CD14-positive monocyte (primary cell): ENCODE data around the gene AGFG2. TPM values are rescaled to one million over a fixed set of nuclear protein-coding genes. Genes with fewer than 3 reads are reported as not detected.

ENCODE experiments used
- DNase-seq, 3 donors: peaks; one replicate each; pipeline ENCODE4 v3.0.0-alpha.2; 2011 to 2022
- H2AFZ ChIP-seq: 2 replicates; pipeline ENCODE4 v1.6.0; 2012; ENCODE audit warnings: mild to moderate bottlenecking, low read depth, low read length, inconsistent platforms; ENCODE audit not compliant: insufficient read depth, poor library complexity, severe bottlenecking
- H3K27ac ChIP-seq, 2 donors: 1 replicate in 1 of 2; 2 replicates in 1 of 2; pipeline ENCODE4 v1.5.1; 2012 to 2013; ENCODE audit warnings: low read length in 2 of 2, control low read depth in 1 of 2, inconsistent platforms in 1 of 2, low read depth in 1 of 2, mild to moderate bottlenecking in 1 of 2
- H3K27me3 ChIP-seq, 2 donors: one replicate each; pipeline versions ENCODE4 v1.6.0 to v1.6.1; 2011 to 2013; ENCODE audit warnings: low read length in 2 of 2; ENCODE audit not compliant: control insufficient read depth in 2 of 2, insufficient read depth in 2 of 2
- H3K36me3 ChIP-seq, 2 donors: replicated peaks in 1 of 2; 1 replicate in 1 of 2; 2 replicates in 1 of 2; pipeline versions ENCODE4 v1.5.1 to v1.6.1; 2012 to 2013; ENCODE audit warnings: low read length in 2 of 2, control low read depth in 1 of 2, inconsistent platforms in 1 of 2, mild to moderate bottlenecking in 1 of 2; ENCODE audit not compliant: insufficient read depth in 2 of 2, control insufficient read depth in 1 of 2
- H3K4me1 ChIP-seq, 2 donors: 1 replicate in 1 of 2; 2 replicates in 1 of 2; pipeline versions ENCODE4 v1.5.1 to v1.6.1; 2012 to 2013; ENCODE audit warnings: low read length in 2 of 2, control low read depth in 1 of 2, inconsistent platforms in 1 of 2, mild to moderate bottlenecking in 1 of 2, moderate library complexity in 1 of 2; ENCODE audit not compliant: insufficient read depth in 2 of 2, control insufficient read depth in 1 of 2
- H3K4me2 ChIP-seq: replicated peaks from 2 replicates; pipeline ENCODE3; 2012; ENCODE audit warnings: low read length, moderate library complexity, mild to moderate bottlenecking; ENCODE audit not compliant: poor library complexity, severe bottlenecking; ENCODE audit errors: extremely low read depth
- H3K4me3 ChIP-seq, 3 experiments: fragments of 200-600 bp in 1 of 3; sonication (generic) in 1 of 3; replicated peaks in 1 of 3; 1 replicate in 2 of 3; 2 replicates in 1 of 3; pipeline ENCODE4 v1.5.1; 2011 to 2013; ENCODE audit warnings: low read length in 3 of 3, mild to moderate bottlenecking in 3 of 3, control low read depth in 2 of 3, low read depth in 2 of 3, inconsistent platforms in 1 of 3, moderate library complexity in 1 of 3
- H3K79me2 ChIP-seq: 2 replicates; pipeline ENCODE4 v1.6.0; 2012; ENCODE audit warnings: mild to moderate bottlenecking, control low read depth, inconsistent platforms, low read length, moderate library complexity; ENCODE audit not compliant: insufficient read depth
- H3K9ac ChIP-seq: 2 replicates; pipeline ENCODE4 v1.6.0; 2017; ENCODE audit warnings: low read length, mild to moderate bottlenecking; ENCODE audit not compliant: insufficient read depth, poor library complexity, severe bottlenecking
- H3K9me3 ChIP-seq, 2 donors: replicated peaks in 1 of 2; 1 replicate in 1 of 2; 2 replicates in 1 of 2; pipeline versions ENCODE4 v1.5.1 to v1.6.1; 2012 to 2013; ENCODE audit warnings: low read length in 2 of 2, control low read depth in 1 of 2; ENCODE audit not compliant: control insufficient read depth in 1 of 2, insufficient read depth in 1 of 2
- H4K20me1 ChIP-seq: 2 replicates; pipeline ENCODE4 v1.6.0; 2012; ENCODE audit warnings: mild to moderate bottlenecking, low read length, control low read depth, moderate library complexity; ENCODE audit not compliant: insufficient read depth
- H3K27ac Mint-ChIP-seq, 7 donors: one replicate each; pipeline ENCODE4 v1.8.0; 2020; ENCODE audit warnings: mild to moderate bottlenecking in 7 of 7, mixed read lengths in 7 of 7, moderate library complexity in 6 of 7, inconsistent platforms in 2 of 7
- H3K27me3 Mint-ChIP-seq, 3 donors: one replicate each; pipeline ENCODE4 v1.8.0; 2021 to 2022; ENCODE audit warnings: low read depth in 3 of 3, mild to moderate bottlenecking in 3 of 3, mixed read lengths in 3 of 3, moderate library complexity in 3 of 3, inconsistent platforms in 1 of 3
- H3K36me3 Mint-ChIP-seq, 2 donors: one replicate each; pipeline ENCODE4 v1.8.0; 2020; ENCODE audit warnings: mixed read lengths in 2 of 2, inconsistent platforms in 1 of 2, mild to moderate bottlenecking in 1 of 2
- H3K4me1 Mint-ChIP-seq: one replicate; pipeline ENCODE4 v1.8.0; 2020; ENCODE audit warnings: mild to moderate bottlenecking, mixed read lengths
- H3K4me3 Mint-ChIP-seq, 2 donors: one replicate each; pipeline ENCODE4 v1.8.0; 2020; ENCODE audit warnings: mild to moderate bottlenecking in 2 of 2, mixed read lengths in 2 of 2, moderate library complexity in 1 of 2
- H3K9me3 Mint-ChIP-seq, 7 donors: one replicate each; pipeline ENCODE4 v1.8.0; 2020 to 2022; ENCODE audit warnings: mixed read lengths in 7 of 7, mild to moderate bottlenecking in 6 of 7, moderate library complexity in 6 of 7, inconsistent platforms in 2 of 7
- WGBS: methylation state at CpG from one replicate; pipeline ENCODE4 v1.1.5; 2013; ENCODE audit warnings: missing lambda C conversion rate; ENCODE audit not compliant: insufficient coverage; 5-methylcytosine and 5-hydroxymethylcytosine counted together
- intact Hi-C, 2 donors: fragments of 100-400 bp; cut with micrococcal nuclease; formaldehyde crosslinking; loops; one replicate each; pipeline versions ENCODE4 v1.15.0 to v1.15.1; 2023
- polyA plus RNA-seq, 3 donors: library from polyadenylated mRNA; depleted of rRNA in 1 of 3; unstranded in 2 of 3; stranded (reverse) in 1 of 3; fragments of 300-500 nt in 2 of 3; fragments of >200 nt in 1 of 3; fragmentation: Illumina TruSeq in 2 of 3; gene quantifications; 1 replicate in 2 of 3; 2 replicates in 1 of 3; pipeline ENCODE4 v1.2.3, GENCODE V29; 2012 to 2021
- TF ChIP-seq, protein P1 (sequence below): fragments of 200-600 bp; IDR thresholded peaks from one replicate; pipeline ENCODE4 v1.8.0; 2022; ENCODE audit warnings: antibody characterized with exemption, mild to moderate bottlenecking

Gene AGFG2
- polyA plus RNA-seq, 3 donors, result 1.3 to 1.8 (median 1.8) TPM

GRCh38 chr7:100538348-100538653, 702 bp upstream of the AGFG2 start:
- H3K79me2 ChIP-seq, result peaks cover 3% of the 10 kb centered on the region
- Mint-ChIP-seq H3K27me3 (peaks cover 0 to 7% (median under 1%) of the 10 kb centered on the region in 3 donors), H3K9me3 (no peaks in the 10 kb centered on the region), H3K27ac (peak overlapping the region in 6 of 7 donors; percentile 1 to 81 (median 40)), H3K4me1 (peaks cover 13% of the 10 kb centered on the region), H3K36me3 (no peaks in the 10 kb centered on the region), H3K4me3 (peak overlapping the region; percentile 86 to 91)
- TF ChIP-seq, protein P1, sequence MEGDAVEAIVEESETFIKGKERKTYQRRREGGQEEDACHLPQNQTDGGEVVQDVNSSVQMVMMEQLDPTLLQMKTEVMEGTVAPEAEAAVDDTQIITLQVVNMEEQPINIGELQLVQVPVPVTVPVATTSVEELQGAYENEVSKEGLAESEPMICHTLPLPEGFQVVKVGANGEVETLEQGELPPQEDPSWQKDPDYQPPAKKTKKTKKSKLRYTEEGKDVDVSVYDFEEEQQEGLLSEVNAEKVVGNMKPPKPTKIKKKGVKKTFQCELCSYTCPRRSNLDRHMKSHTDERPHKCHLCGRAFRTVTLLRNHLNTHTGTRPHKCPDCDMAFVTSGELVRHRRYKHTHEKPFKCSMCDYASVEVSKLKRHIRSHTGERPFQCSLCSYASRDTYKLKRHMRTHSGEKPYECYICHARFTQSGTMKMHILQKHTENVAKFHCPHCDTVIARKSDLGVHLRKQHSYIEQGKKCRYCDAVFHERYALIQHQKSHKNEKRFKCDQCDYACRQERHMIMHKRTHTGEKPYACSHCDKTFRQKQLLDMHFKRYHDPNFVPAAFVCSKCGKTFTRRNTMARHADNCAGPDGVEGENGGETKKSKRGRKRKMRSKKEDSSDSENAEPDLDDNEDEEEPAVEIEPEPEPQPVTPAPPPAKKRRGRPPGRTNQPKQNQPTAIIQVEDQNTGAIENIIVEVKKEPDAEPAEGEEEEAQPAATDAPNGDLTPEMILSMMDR, result no peak
- 0% methylated on average over 5 of the region's 8 CpGs for WGBS
- intact Hi-C loops, result loop anchor here in 1 of 2 donors (2.0 to 5.0 kb wide), 2 partner anchors 49 to 74 kb away; partner anchors contain the start of genes FBXO24, LRCH4 and MOSPD3
- H2AFZ ChIP-seq, result peak overlapping the region; percentile 14
- peaks cover 14 to 18% of the 10 kb centered on the region in 2 donors for H3K4me1 ChIP-seq
- no peaks in the 10 kb centered on the region for H3K36me3 ChIP-seq
- H3K4me2 ChIP-seq, result peak overlapping the region; percentile 56
- peak overlapping the region in 1 of 2 donors; percentile 58 for H3K27ac ChIP-seq
- H4K20me1 ChIP-seq, result no peaks in the 10 kb centered on the region
- no peaks in the 10 kb centered on the region for H3K27me3 ChIP-seq
- H3K9ac ChIP-seq, result no peak overlapping the region
- peak overlapping the region in 1 of 3 experiments; percentile 85 for H3K4me3 ChIP-seq
- DNase-seq, result no peak
- H3K9me3 ChIP-seq, result no peaks in the 10 kb centered on the region

DNA sequence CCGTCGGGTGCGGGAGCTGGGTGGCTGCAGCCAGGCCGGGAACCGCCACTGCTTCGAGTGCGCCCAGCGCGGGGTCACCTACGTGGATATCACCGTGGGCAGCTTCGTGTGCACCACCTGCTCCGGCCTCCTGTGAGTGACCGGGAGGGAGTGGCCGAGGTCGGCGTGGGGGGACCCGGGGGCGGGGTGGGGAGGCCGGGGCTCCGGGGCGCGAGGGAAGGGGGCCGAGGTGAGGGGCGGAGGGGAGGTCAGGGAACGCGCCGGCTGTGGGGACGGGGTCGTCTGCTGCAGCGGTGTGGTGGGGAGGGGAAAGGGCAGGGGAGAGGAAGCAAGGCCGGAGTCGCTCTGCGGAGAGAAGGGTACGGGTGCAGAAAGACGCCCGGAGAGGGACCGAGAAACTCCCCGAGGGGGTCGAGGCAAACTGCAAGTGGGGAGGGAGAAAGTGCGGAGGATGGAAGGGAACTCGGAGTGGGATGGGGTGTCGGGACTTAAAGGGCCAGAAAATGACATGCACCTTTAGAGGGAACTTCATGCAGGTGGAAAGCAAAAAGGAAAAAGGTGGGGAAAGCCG, 518 bp downstream of the AGFG2 start:
- WGBS, result under 1% methylated on average over 35 of the region's 44 CpGs
- peak overlapping the region in 1 of 2 donors; percentile 48 for H3K27ac ChIP-seq
- H3K4me1 ChIP-seq, result peaks cover 14 to 18% of the 10 kb centered on the region in 2 donors
- DNase-seq, result peak in 1 of 3 donors; percentile 16
- peaks cover 0 to 5% (median 0%) of the 10 kb centered on the region in 3 donors for H3K27me3 Mint-ChIP-seq
- TF ChIP-seq, protein P1, result no peak
- peaks cover 13% of the 10 kb centered on the region for H3K4me1 Mint-ChIP-seq
- H3K27ac Mint-ChIP-seq, result peak overlapping the region in 2 of 7 donors; percentile 51 to 57
- peak overlapping the region; percentile 93 for H3K4me2 ChIP-seq
- peak overlapping the region; percentile 61 for H3K9ac ChIP-seq
- H3K79me2 ChIP-seq, result peaks cover 3% of the 10 kb centered on the region
- H3K27me3 ChIP-seq, result no peaks in the 10 kb centered on the region
- no peaks in the 10 kb centered on the region for H3K9me3 ChIP-seq
- intact Hi-C loops, result loop anchor here in 1 of 2 donors (2.0 to 5.0 kb wide), 2 partner anchors 48 to 73 kb away; partner anchors contain the start of genes FBXO24, LRCH4 and MOSPD3
- no peaks in the 10 kb centered on the region for H3K36me3 Mint-ChIP-seq
- H2AFZ ChIP-seq, result peak overlapping the region; percentile 96
- H3K4me3 Mint-ChIP-seq, result peak overlapping the region; percentile 91 to 96
- H3K36me3 ChIP-seq, result no peaks in the 10 kb centered on the region
- no peaks in the 10 kb centered on the region for H4K20me1 ChIP-seq
- H3K4me3 ChIP-seq, result peak overlapping the region; percentile 56 to 85 (median 57)
- H3K9me3 Mint-ChIP-seq, result peaks cover 0 to 2% (median 0%) of the 10 kb centered on the region in 7 donors
